ENCODE data around the gene ZMYND19. TPM values are rescaled to one million over a fixed set of nuclear protein-coding genes. Genes with fewer than 3 reads are reported as not detected.

Gene ZMYND19
- polyA plus RNA-seq: 5.3 and 7.3 TPM in 2 replicates

GRCh38 chr9:137590469-137591383 is at the start of gene ZMYND19:
Gene ZMYND19, minus strand, starts transcription at chr9:137590512. Its CDS starts 249 bp downstream, at chr9:137590263.

GRCh38 chr9:137618105-137619067 is 28.1 kb upstream of the ZMYND19 start, which contains the start of gene EHMT1:
Gene EHMT1, plus strand, starts transcription at chr9:137619005. Its CDS starts 24 bp downstream, at chr9:137619029.

GRCh38 chr9:137605121-137606004 is 15.1 kb upstream of the ZMYND19 start, which contains the start of gene ARRDC1:
Gene ARRDC1, plus strand, starts transcription at chr9:137605686. Its CDS starts 32 bp downstream, at chr9:137605718.

DNA sequence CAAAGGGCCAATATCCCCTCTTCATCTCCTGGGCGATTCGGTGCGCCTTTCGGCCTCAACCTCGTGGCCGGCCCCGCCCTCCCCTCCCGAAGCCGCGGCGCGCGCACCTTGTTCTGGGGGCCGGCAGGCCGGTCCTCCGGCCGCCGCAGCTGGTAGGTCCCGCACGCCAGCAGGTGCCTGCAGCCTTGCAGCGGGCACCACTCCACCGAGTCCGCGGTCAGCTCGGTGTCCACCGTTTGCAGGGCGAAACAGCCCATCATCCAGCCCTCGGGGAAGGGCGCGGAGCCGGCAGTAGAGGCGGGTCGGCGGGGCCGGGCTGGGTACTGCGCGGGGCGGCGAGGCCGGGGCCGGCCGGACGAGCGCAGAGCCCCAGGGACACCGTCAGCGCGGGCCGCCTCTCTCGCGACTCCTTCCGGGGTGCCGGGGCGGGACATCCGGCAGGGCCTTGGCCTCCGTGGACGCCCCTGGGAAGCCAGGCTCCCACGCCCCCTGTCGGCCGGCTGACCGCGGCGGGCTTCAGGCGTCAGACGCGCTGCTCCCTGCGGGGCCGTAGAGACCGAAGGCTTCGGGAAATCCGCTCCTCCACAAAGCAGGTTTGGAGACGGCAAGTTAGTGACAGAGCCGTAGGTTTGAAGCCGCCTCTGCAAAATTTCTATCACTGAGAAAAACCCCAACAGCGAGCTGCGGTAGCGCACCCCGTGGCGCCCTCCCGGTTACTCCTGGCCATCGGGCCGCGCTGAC is 11.6 kb downstream of the ZMYND19 start, which contains the start of gene DPH7:
TSS of gene DPH7 (minus strand) at position 408 of the 741 bp plus-strand sequence. CDS start at position 260, 148 bp downstream.

DNA sequence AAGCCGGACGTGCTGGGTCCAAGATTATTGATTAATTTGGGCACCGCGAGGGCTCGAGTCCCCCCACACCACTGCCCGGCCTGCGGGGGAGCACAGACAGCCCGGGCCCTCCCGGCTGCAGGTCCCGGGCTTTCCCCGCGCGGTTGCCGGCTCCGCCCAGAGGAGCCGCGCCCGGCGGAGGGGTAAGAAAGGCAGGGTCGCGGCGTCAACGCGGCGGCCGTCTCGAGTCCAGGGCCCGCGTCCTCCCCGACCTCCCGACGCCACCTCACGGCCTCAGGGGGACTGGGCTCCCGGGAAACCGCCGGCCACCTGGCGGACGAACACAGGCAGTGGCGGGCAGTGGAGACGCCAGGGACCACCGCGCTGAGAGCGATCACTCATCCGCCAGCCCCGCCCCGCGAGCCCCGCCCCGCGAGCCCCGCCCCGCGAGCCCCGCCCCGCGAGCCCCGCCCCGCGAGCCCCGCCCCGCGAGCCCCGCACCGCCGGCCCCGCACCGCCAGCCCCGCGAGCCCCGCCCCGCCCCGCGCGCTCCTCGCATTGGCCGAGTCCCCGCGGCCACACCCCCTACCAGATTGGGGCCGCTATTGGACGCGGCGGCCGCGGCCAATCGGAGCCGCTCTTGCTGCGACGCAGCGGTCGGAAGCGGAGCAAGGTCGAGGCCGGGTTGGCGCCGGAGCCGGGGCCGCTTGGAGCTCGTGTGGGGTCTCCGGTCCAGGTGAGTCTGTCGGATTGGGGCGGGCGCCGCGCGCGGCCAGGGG is 38.9 kb downstream of the ZMYND19 start, which contains the start of gene MRPL41:
TSS of gene MRPL41 (plus strand) at position 616 of the 758 bp plus-strand sequence. CDS start 203 bp downstream, outside the sequence.

DNA sequence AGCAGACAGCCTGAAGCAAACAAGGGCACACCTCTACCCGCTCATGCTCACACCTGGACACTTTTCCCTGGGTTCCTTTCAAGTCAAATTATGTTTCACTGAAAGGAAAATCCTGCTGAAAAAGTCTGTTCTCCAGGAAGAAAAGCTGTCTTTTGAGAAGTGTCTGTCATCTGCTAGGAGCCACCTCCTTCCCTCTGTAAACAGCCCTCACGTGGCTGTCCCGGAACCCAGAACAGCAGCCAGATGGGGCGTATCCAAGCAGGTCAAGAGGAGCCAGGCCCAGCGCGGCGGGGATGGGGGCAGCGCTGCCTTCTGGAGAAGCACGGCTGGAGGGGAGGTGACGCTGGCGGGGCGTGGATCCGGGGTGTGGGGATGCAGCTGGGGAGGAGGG is 40.1 kb downstream of the ZMYND19 start, which contains the start of gene PNPLA7:
TSS of gene PNPLA7 (minus strand) at position 172 of the 391 bp plus-strand sequence. CDS start 205 bp downstream, outside the sequence.

Other genes starting within 250 kb of the ZMYND19 start
- 1.2 TPM in 1 of 2 replicates, not detected in the other for gene EXD3, start 167.3 kb downstream of the ZMYND19 start, polyA plus RNA-seq
- gene NOXA1, start 167.1 kb downstream of the ZMYND19 start, polyA plus RNA-seq: not detected in 2 replicates
- gene ENTPD8, start 149.2 kb downstream of the ZMYND19 start, polyA plus RNA-seq: not detected in 2 replicates
- gene NSMF, start 131.2 kb downstream of the ZMYND19 start, polyA plus RNA-seq: 0.07 and 0.43 TPM in 2 replicates
- 1.1 TPM in 1 of 2 replicates, not detected in the other for gene PNPLA7, start 40.1 kb downstream of the ZMYND19 start, polyA plus RNA-seq
- gene MRPL41, start 38.6 kb downstream of the ZMYND19 start, polyA plus RNA-seq: 9.4 and 28.4 TPM in 2 replicates
- 2.9 and 3.4 TPM in 2 replicates for gene DPH7, start 11.6 kb downstream of the ZMYND19 start, polyA plus RNA-seq
- 2.4 TPM in 1 of 2 replicates, not detected in the other for gene ARRDC1, start 15.2 kb upstream of the ZMYND19 start, polyA plus RNA-seq
- gene EHMT1, start 28.5 kb upstream of the ZMYND19 start, polyA plus RNA-seq: 6.5 and 11.2 TPM in 2 replicates

Data from Purkinje cell (primary cell).